ENCODE measurements around the gene HIBADH. TPM values are rescaled to one million over a fixed set of nuclear protein-coding genes. Genes with fewer than 3 reads are reported as not detected.
"Not testable (repeated sequence)": the region's sequence is repeated elsewhere in the genome, so short reads cannot be mapped to it uniquely, and the experiment has no call there.

The HIBADH gene
- total and polyA plus RNA-seq, 2 donors = 25.0 to 33.1 TPM

GRCh38 chr7:27510541-27510940 is 152.1 kb downstream of the HIBADH start:
- H3K4me3 ChIP-seq (ENCODE audit: low read length in 2 of 2) = no peak overlapping the region
- H3K36me3 ChIP-seq (ENCODE audit: control insufficient read depth in 2 of 2, insufficient read depth in 2 of 2, low read length in 1 of 2) = no peaks in the 10 kb centered on the region
- H3K9me3 ChIP-seq (ENCODE audit: control insufficient read depth in 2 of 2, insufficient read depth in 1 of 2, low read length in 1 of 2) = no peaks in the 10 kb centered on the region
- WGBS = 96% methylated on average over 2 of the region's 2 CpGs
- H3K27me3 ChIP-seq (ENCODE audit: control insufficient read depth in 2 of 2, insufficient read depth in 1 of 2, low read length in 1 of 2) = no peaks in the 10 kb centered on the region
- H3K27ac ChIP-seq (ENCODE audit: low read depth in 1 of 2, low read length in 1 of 2) = no peak overlapping the region
- no peak for DNase-seq (ENCODE audit: low read depth in 6 of 9, low spot score in 9 of 9)
- no peaks in the 10 kb centered on the region for H3K4me1 ChIP-seq (ENCODE audit: control insufficient read depth in 2 of 2, insufficient read depth in 2 of 2, low read length in 2 of 2)

DNA sequence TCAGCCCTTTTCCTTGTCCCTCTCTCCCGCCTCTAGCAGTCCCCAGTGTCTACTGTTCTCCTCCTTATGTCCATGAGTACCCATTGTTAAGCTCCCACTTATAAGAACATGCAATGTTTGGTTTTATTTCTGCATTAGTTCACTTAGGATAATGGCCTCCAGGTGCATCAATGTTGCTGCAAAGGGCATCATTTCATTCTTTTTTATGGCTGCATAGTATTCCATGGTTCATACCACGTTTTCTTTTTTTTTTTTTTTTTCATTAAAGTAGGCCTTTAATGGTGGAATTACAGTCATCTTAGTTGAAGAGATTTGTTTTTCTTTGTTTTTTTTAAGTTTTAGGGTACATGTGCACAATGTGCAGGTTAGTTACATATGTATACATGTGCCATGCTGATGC is 160.8 kb downstream of the HIBADH start:
- H3K27me3 ChIP-seq (ENCODE audit: control insufficient read depth in 2 of 2, insufficient read depth in 1 of 2, low read length in 1 of 2); H3K4me1 ChIP-seq (ENCODE audit: control insufficient read depth in 2 of 2, insufficient read depth in 2 of 2, low read length in 2 of 2); H3K36me3 ChIP-seq (ENCODE audit: control insufficient read depth in 2 of 2, insufficient read depth in 2 of 2, low read length in 1 of 2); DNase-seq (ENCODE audit: low read depth in 6 of 9, low spot score in 9 of 9); H3K9me3 ChIP-seq (ENCODE audit: control insufficient read depth in 2 of 2, insufficient read depth in 1 of 2, low read length in 1 of 2); H3K4me3 ChIP-seq (ENCODE audit: low read length in 2 of 2); H3K27ac ChIP-seq (ENCODE audit: low read depth in 1 of 2, low read length in 1 of 2): not testable (repeated sequence)
- 98% methylated on average over 2 of the region's 2 CpGs for WGBS

- H3K27me3 ChIP-seq (ENCODE audit: control insufficient read depth in 2 of 2, insufficient read depth in 1 of 2, low read length in 1 of 2) = no peaks in the 10 kb centered on the region
- no peak for DNase-seq (ENCODE audit: low read depth in 6 of 9, low spot score in 9 of 9)
- H3K9me3 ChIP-seq (ENCODE audit: control insufficient read depth in 2 of 2, insufficient read depth in 1 of 2, low read length in 1 of 2) = no peaks in the 10 kb centered on the region
- no peaks in the 10 kb centered on the region for H3K4me1 ChIP-seq (ENCODE audit: control insufficient read depth in 2 of 2, insufficient read depth in 2 of 2, low read length in 2 of 2)
- no peak overlapping the region for H3K27ac ChIP-seq (ENCODE audit: low read depth in 1 of 2, low read length in 1 of 2)
- H3K36me3 ChIP-seq (ENCODE audit: control insufficient read depth in 2 of 2, insufficient read depth in 2 of 2, low read length in 1 of 2) = no peaks in the 10 kb centered on the region
- 72% methylated on average over 6 of the region's 6 CpGs for WGBS
- no peak overlapping the region for H3K4me3 ChIP-seq (ENCODE audit: low read length in 2 of 2)
Observed at GRCh38 chr7:27501001-27501400, 161.7 kb downstream of the HIBADH start.

- peaks cover 0 to 14% of the 10 kb centered on the region in 2 donors for H3K9me3 ChIP-seq (ENCODE audit: control insufficient read depth in 2 of 2, insufficient read depth in 1 of 2, low read length in 1 of 2)
- no peak overlapping the region for H3K4me3 ChIP-seq (ENCODE audit: low read length in 2 of 2)
- H3K4me1 ChIP-seq (ENCODE audit: control insufficient read depth in 2 of 2, insufficient read depth in 2 of 2, low read length in 2 of 2) = no peaks in the 10 kb centered on the region
- H3K27ac ChIP-seq (ENCODE audit: low read depth in 1 of 2, low read length in 1 of 2) = no peak overlapping the region
- WGBS = 97% methylated on average over 11 of the region's 11 CpGs
- peaks cover 0 to 2% of the 10 kb centered on the region in 2 donors for H3K27me3 ChIP-seq (ENCODE audit: control insufficient read depth in 2 of 2, insufficient read depth in 1 of 2, low read length in 1 of 2)
- DNase-seq (ENCODE audit: low read depth in 6 of 9, low spot score in 9 of 9) = no peak
- no peaks in the 10 kb centered on the region for H3K36me3 ChIP-seq (ENCODE audit: control insufficient read depth in 2 of 2, insufficient read depth in 2 of 2, low read length in 1 of 2)
Observed at GRCh38 chr7:27492224-27492623, 170.5 kb downstream of the HIBADH start.

GRCh38 chr7:27491534-27491933 is 171.1 kb downstream of the HIBADH start:
- Histone ChIP-seq H3K4me3 (ENCODE audit: low read length in 2 of 2) (no peak overlapping the region), H3K27me3 (ENCODE audit: control insufficient read depth in 2 of 2, insufficient read depth in 1 of 2, low read length in 1 of 2) (peaks cover 0 to 2% of the 10 kb centered on the region in 2 donors), H3K9me3 (ENCODE audit: control insufficient read depth in 2 of 2, insufficient read depth in 1 of 2, low read length in 1 of 2) (peaks cover 0 to 14% of the 10 kb centered on the region in 2 donors), H3K27ac (ENCODE audit: low read depth in 1 of 2, low read length in 1 of 2) (no peak overlapping the region), H3K4me1 (ENCODE audit: control insufficient read depth in 2 of 2, insufficient read depth in 2 of 2, low read length in 2 of 2) (no peaks in the 10 kb centered on the region), H3K36me3 (ENCODE audit: control insufficient read depth in 2 of 2, insufficient read depth in 2 of 2, low read length in 1 of 2) (no peaks in the 10 kb centered on the region)
- 98% methylated on average over 21 of the region's 21 CpGs for WGBS
- no peak for DNase-seq (ENCODE audit: low read depth in 6 of 9, low spot score in 9 of 9)

- 76% methylated on average over 8 of the region's 8 CpGs for WGBS
- Histone ChIP-seq H3K27ac (ENCODE audit: low read depth in 1 of 2, low read length in 1 of 2) (no peak overlapping the region), H3K4me1 (ENCODE audit: control insufficient read depth in 2 of 2, insufficient read depth in 2 of 2, low read length in 2 of 2) (no peaks in the 10 kb centered on the region), H3K9me3 (ENCODE audit: control insufficient read depth in 2 of 2, insufficient read depth in 1 of 2, low read length in 1 of 2) (peaks cover 0 to 13% of the 10 kb centered on the region in 2 donors), H3K36me3 (ENCODE audit: control insufficient read depth in 2 of 2, insufficient read depth in 2 of 2, low read length in 1 of 2) (no peaks in the 10 kb centered on the region), H3K4me3 (ENCODE audit: low read length in 2 of 2) (no peak overlapping the region), H3K27me3 (ENCODE audit: control insufficient read depth in 2 of 2, insufficient read depth in 1 of 2, low read length in 1 of 2) (peaks cover 0 to 2% of the 10 kb centered on the region in 2 donors)
- no peak for DNase-seq (ENCODE audit: low read depth in 6 of 9, low spot score in 9 of 9)
Observed at GRCh38 chr7:27487509-27487908, 175.2 kb downstream of the HIBADH start.

DNA sequence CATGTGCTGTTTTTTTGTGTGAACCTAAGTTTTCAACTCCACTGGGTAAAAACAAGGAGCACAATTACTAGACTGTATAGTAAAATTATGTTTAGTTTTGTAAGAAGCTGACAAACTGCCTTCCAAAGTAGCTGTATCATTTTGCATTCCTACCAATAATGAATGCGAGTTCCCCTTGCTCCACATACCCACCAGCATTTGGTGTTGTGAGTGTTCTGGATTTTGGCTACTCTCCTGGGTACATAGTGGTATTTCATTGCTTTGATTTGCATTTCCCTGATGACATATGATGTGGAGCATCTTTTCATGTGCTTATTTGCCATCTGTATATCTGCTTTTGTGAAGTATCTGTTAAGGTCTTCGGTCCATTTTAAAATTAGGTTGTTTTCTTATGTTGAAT is 178.2 kb downstream of the HIBADH start:
- 97% methylated on average over 2 of the region's 2 CpGs for WGBS

DNA sequence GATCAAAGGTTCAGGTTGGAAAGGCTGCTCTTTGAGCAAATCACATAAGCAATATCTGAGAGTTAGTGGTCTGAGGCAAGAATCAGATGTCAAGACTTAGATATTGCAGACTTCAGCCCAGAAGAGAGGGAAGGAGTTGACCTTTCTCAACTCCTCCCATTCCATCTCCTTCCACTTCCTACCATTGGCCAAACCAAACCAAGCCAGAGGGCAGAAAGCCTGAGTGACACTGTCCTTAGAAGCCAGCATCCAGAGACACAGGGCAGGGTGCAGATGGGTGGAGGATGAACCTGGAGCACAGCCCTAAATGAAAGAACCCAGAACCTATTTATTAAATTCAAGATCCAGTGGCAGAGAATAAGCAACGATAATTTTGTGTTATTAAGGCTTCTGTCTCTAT is 180.5 kb downstream of the HIBADH start:
- Histone ChIP-seq H3K4me1 (ENCODE audit: control insufficient read depth in 2 of 2, insufficient read depth in 2 of 2, low read length in 2 of 2) (no peaks in the 10 kb centered on the region), H3K27me3 (ENCODE audit: control insufficient read depth in 2 of 2, insufficient read depth in 1 of 2, low read length in 1 of 2) (no peaks in the 10 kb centered on the region), H3K9me3 (ENCODE audit: control insufficient read depth in 2 of 2, insufficient read depth in 1 of 2, low read length in 1 of 2) (no peaks in the 10 kb centered on the region), H3K27ac (ENCODE audit: low read depth in 1 of 2, low read length in 1 of 2) (no peak overlapping the region), H3K4me3 (ENCODE audit: low read length in 2 of 2) (no peak overlapping the region), H3K36me3 (ENCODE audit: control insufficient read depth in 2 of 2, insufficient read depth in 2 of 2, low read length in 1 of 2) (no peaks in the 10 kb centered on the region)
- DNase-seq (ENCODE audit: low read depth in 6 of 9, low spot score in 9 of 9) = no peak
- 88% methylated on average over 1 of the region's 1 CpG for whole genome bisulfite sequencing

More for the DNA sequence above, 178.2 kb downstream of the HIBADH start:
- no peak for DNase-seq (ENCODE audit: low read depth in 6 of 9, low spot score in 9 of 9)
- H3K27me3 ChIP-seq (ENCODE audit: control insufficient read depth in 2 of 2, insufficient read depth in 1 of 2, low read length in 1 of 2) = no peaks in the 10 kb centered on the region
- no peaks in the 10 kb centered on the region for H3K4me1 ChIP-seq (ENCODE audit: control insufficient read depth in 2 of 2, insufficient read depth in 2 of 2, low read length in 2 of 2)
- H3K27ac ChIP-seq (ENCODE audit: low read depth in 1 of 2, low read length in 1 of 2) = no peak overlapping the region
- no peaks in the 10 kb centered on the region for H3K36me3 ChIP-seq (ENCODE audit: control insufficient read depth in 2 of 2, insufficient read depth in 2 of 2, low read length in 1 of 2)
- H3K9me3 ChIP-seq (ENCODE audit: control insufficient read depth in 2 of 2, insufficient read depth in 1 of 2, low read length in 1 of 2) = no peaks in the 10 kb centered on the region
- H3K4me3 ChIP-seq (ENCODE audit: low read length in 2 of 2) = no peak overlapping the region

DNA sequence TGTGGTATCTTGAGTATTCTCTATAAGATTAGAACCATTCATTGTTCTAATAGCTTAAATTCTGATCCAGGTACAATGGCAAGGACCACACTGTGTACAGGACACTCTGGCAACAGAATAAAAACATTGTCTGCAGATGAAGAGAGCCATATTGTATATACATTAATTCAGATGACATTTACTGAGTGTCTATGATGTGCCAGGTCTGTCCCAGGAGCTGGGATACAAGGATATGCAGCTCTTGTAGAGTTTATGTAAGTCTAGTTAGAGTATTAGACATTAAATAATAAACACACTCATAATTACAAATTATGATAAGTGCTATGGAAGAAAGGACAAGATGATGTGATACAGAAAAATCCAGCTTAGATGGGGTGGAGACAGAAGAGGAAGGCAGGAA is 184.1 kb downstream of the HIBADH start:
- H3K4me1 ChIP-seq (ENCODE audit: control insufficient read depth in 2 of 2, insufficient read depth in 2 of 2, low read length in 2 of 2) = no peaks in the 10 kb centered on the region
- no peak overlapping the region for H3K4me3 ChIP-seq (ENCODE audit: low read length in 2 of 2)
- DNase-seq (ENCODE audit: low read depth in 6 of 9, low spot score in 9 of 9) = no peak
- no peaks in the 10 kb centered on the region for H3K36me3 ChIP-seq (ENCODE audit: control insufficient read depth in 2 of 2, insufficient read depth in 2 of 2, low read length in 1 of 2)
- H3K9me3 ChIP-seq (ENCODE audit: control insufficient read depth in 2 of 2, insufficient read depth in 1 of 2, low read length in 1 of 2) = no peaks in the 10 kb centered on the region
- H3K27me3 ChIP-seq (ENCODE audit: control insufficient read depth in 2 of 2, insufficient read depth in 1 of 2, low read length in 1 of 2) = no peaks in the 10 kb centered on the region
- H3K27ac ChIP-seq (ENCODE audit: low read depth in 1 of 2, low read length in 1 of 2) = no peak overlapping the region

- WGBS = 80% methylated on average over 1 of the region's 1 CpG
- no peaks in the 10 kb centered on the region for H3K9me3 ChIP-seq (ENCODE audit: control insufficient read depth in 2 of 2, insufficient read depth in 1 of 2, low read length in 1 of 2)
Observed at GRCh38 chr7:27478084-27478483, 184.6 kb downstream of the HIBADH start.

More at GRCh38 chr7:27478084-27478483, 184.6 kb downstream of the HIBADH start:
- H3K4me3 ChIP-seq (ENCODE audit: low read length in 2 of 2) = no peak overlapping the region
- no peaks in the 10 kb centered on the region for H3K4me1 ChIP-seq (ENCODE audit: control insufficient read depth in 2 of 2, insufficient read depth in 2 of 2, low read length in 2 of 2)
- no peak for DNase-seq (ENCODE audit: low read depth in 6 of 9, low spot score in 9 of 9)
- H3K27me3 ChIP-seq (ENCODE audit: control insufficient read depth in 2 of 2, insufficient read depth in 1 of 2, low read length in 1 of 2) = no peaks in the 10 kb centered on the region
- no peaks in the 10 kb centered on the region for H3K36me3 ChIP-seq (ENCODE audit: control insufficient read depth in 2 of 2, insufficient read depth in 2 of 2, low read length in 1 of 2)
- no peak overlapping the region for H3K27ac ChIP-seq (ENCODE audit: low read depth in 1 of 2, low read length in 1 of 2)

Data from thymus (tissue), 11 donors.